ENCODE measurements around the gene ZBTB46. TPM values are rescaled to one million over a fixed set of nuclear protein-coding genes. Genes with fewer than 3 reads are reported as not detected.

ZBTB46 gene
- total RNA-seq, 1 experiment from 2014 or later = 3.6 TPM

DNA sequence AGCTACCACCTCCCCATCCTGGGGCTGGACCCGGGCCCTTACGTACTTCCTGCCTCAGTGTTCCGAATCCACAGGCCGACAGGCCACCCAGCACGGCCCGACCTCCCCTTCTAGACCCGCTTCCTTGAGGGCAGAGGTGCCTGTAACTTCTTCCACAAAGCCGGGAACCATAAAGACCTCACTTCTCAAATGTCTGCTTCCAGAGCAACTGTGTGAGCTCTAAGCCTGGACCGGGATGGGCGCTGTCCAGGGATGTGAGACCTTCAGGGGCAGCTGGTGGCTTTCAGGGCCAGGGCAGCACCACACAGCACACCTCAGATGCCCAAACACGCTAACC is 82.2 kb downstream of the ZBTB46 start:
- Histone ChIP-seq H3K36me3 (ENCODE audit: low read depth) (no peaks in the 10 kb centered on the region), H3K4me2 (no peak overlapping the region), H3F3A (ENCODE audit: insufficient read depth, low read depth) (peaks cover 31% of the 10 kb centered on the region; the same call in 1 of the 2 replicates), H4K20me1 (ENCODE audit: insufficient read depth) (0 out of 2 replicates have a peak, but pooled peaks cover 5% of the 10 kb centered on the region), H3K79me2 (ENCODE audit: low read depth) (no peaks in the 10 kb centered on the region), H2AFZ (no peak overlapping the region), H3K27ac (no peak overlapping the region), H3K9me2 (ENCODE audit: insufficient read depth) (no peaks in the 10 kb centered on the region), H3K9me3 (ENCODE audit: insufficient read depth, low read depth) (no peaks in the 10 kb centered on the region), H3K27me3 (ENCODE audit: insufficient read depth, low read depth) (no peaks in the 10 kb centered on the region), H3K4me3 (no peak overlapping the region), H3K4me1 (replicated peaks; ENCODE audit: insufficient read depth) (no peaks in the 10 kb centered on the region)
- CTCF ChIA-PET = no interaction called here
- TF ChIP-seq CTCF (conservative IDR thresholded peaks at IDR 0.05) (no peak), EZH2 (IDR thresholded peaks at IDR 0.05; ENCODE audit: low read depth) (no peak)
- BruUV-seq (replicated peaks) = no TSS peak
- intact Hi-C loops (cut with micrococcal nuclease; ENCODE audit: unreplicated experiment) = no loop called here
- no peak for DNase-seq
- POLR2A ChIA-PET (ENCODE audit: unreplicated experiment) = no interaction called here

- Histone ChIP-seq H3F3A (ENCODE audit: insufficient read depth, low read depth) (peaks cover 37% of the 10 kb centered on the region; the same call in 1 of the 2 replicates), H2AFZ (no peak overlapping the region), H3K27me3 (ENCODE audit: insufficient read depth, low read depth) (no peaks in the 10 kb centered on the region), H3K27ac (no peak overlapping the region), H3K4me3 (no peak overlapping the region), H3K4me2 (no peak overlapping the region), H4K20me1 (ENCODE audit: insufficient read depth) (0 out of 2 replicates have a peak, but pooled peaks cover 5% of the 10 kb centered on the region), H3K36me3 (ENCODE audit: low read depth) (no peaks in the 10 kb centered on the region), H3K9me2 (ENCODE audit: insufficient read depth) (no peaks in the 10 kb centered on the region), H3K9me3 (ENCODE audit: insufficient read depth, low read depth) (no peaks in the 10 kb centered on the region), H3K79me2 (ENCODE audit: low read depth) (no peaks in the 10 kb centered on the region), H3K4me1 (replicated peaks; ENCODE audit: insufficient read depth) (no peaks in the 10 kb centered on the region)
- no TSS peak for BruUV-seq (replicated peaks)
- no peak for DNase-seq
- ChIA-PET POLR2A (ENCODE audit: unreplicated experiment) (interaction anchor here (0.5 kb wide), 1 partner anchor 1049 kb away, joined by 4 read pairs; no protein-coding TSS in a partner anchor), CTCF (no interaction called here)
- intact Hi-C loops (cut with micrococcal nuclease; ENCODE audit: unreplicated experiment) = no loop called here
- TF ChIP-seq EZH2 (IDR thresholded peaks at IDR 0.05; ENCODE audit: low read depth) = no peak
- no peak for TF ChIP-seq CTCF (conservative IDR thresholded peaks at IDR 0.05)
These were observed 82.8 kb downstream of the ZBTB46 start for GRCh38 chr20:63748070-63748933.

DNA sequence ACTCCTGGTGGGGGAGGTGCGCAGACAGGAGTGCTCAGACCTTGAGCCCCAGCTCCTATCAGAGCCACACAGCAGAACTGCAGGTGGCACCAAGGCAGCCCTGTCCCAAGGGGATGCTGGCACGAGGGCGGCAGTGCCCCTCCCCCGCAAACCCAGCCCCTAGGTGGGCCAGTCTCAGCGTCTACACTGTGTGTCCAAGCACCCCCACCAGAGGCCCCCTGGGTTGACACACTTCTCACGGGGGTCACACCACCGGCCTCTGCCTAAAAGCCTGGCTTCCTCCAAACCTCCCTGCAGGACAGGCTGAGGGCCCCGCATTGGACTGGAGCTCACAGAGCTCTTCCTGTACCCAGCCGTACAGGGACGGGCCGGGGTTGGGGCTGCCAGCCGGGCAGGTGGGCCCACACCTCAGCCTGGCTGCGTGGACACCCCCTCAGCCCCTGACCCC is 83.4 kb downstream of the ZBTB46 start:
- Histone ChIP-seq H4K20me1 (ENCODE audit: insufficient read depth) (0 out of 2 replicates have a peak, but pooled peaks cover 5% of the 10 kb centered on the region), H3K79me2 (ENCODE audit: low read depth) (no peaks in the 10 kb centered on the region), H3K27ac (no peak overlapping the region), H3K4me1 (replicated peaks; ENCODE audit: insufficient read depth) (no peaks in the 10 kb centered on the region), H3K4me3 (no peak overlapping the region), H3K27me3 (ENCODE audit: insufficient read depth, low read depth) (no peaks in the 10 kb centered on the region), H3K9me3 (ENCODE audit: insufficient read depth, low read depth) (no peaks in the 10 kb centered on the region), H3K4me2 (no peak overlapping the region), H3K36me3 (ENCODE audit: low read depth) (no peaks in the 10 kb centered on the region), H2AFZ (no peak overlapping the region), H3K9me2 (ENCODE audit: insufficient read depth) (no peaks in the 10 kb centered on the region), H3F3A (ENCODE audit: insufficient read depth, low read depth) (peaks cover 40% of the 10 kb centered on the region; the same call in 1 of the 2 replicates)
- ChIA-PET CTCF (no interaction called here), POLR2A (ENCODE audit: unreplicated experiment) (interaction anchor here (0.5 kb wide), 1 partner anchor 1048 kb away, joined by 4 read pairs; no protein-coding TSS in a partner anchor)
- no peak for DNase-seq
- no TSS peak for BruUV-seq (replicated peaks)
- TF ChIP-seq CTCF (conservative IDR thresholded peaks at IDR 0.05) = no peak
- no peak for TF ChIP-seq EZH2 (IDR thresholded peaks at IDR 0.05; ENCODE audit: low read depth)
- intact Hi-C loops (cut with micrococcal nuclease; ENCODE audit: unreplicated experiment) = no loop called here
